Keratinocyte (primary cell): Measurements from ENCODE around the gene TMEM187. TPM values are rescaled to one million over a fixed set of nuclear protein-coding genes. Genes with fewer than 3 reads are reported as not detected.

Source experiments
- DNase-seq: peaks from one replicate; pipeline ENCODE4 v3.0.0-alpha.2; 2011; ENCODE audit warnings: low read depth, missing footprints, low spot score
- FAIRE-seq: peaks from 2 replicates; lab custom pipeline; 2011; peaks lifted over from hg19 to GRCh38; lab: Jason Lieb, UNC
- H2AFZ ChIP-seq: 2 replicates; pipeline ENCODE4 v1.6.0; 2012; ENCODE audit warnings: low read length, control low read depth, inconsistent platforms; ENCODE audit not compliant: control insufficient read depth
- H3K27ac ChIP-seq: 2 replicates; pipeline ENCODE4 v1.5.1; 2011; ENCODE audit warnings: low read length; ENCODE audit not compliant: control insufficient read depth, insufficient read depth
- H3K27me3 ChIP-seq: 3 replicates; pipeline ENCODE4 v1.6.0; 2011; ENCODE audit warnings: low read length; ENCODE audit not compliant: control insufficient read depth, insufficient read depth; ENCODE audit errors: extremely low read depth
- H3K36me3 ChIP-seq, 2 experiments: 2 replicates in 1 of 2; 3 replicates in 1 of 2; pipeline ENCODE4 v1.5.1; 2011; ENCODE audit warnings: low read length in 2 of 2, mild to moderate bottlenecking in 1 of 2; ENCODE audit not compliant: control insufficient read depth in 2 of 2, insufficient read depth in 2 of 2; ENCODE audit errors: extremely low read depth in 1 of 2
- H3K4me1 ChIP-seq: 3 replicates; pipeline ENCODE4 v1.5.1; 2011; ENCODE audit warnings: low read length; ENCODE audit not compliant: control insufficient read depth, insufficient read depth; ENCODE audit errors: extremely low read depth
- H3K4me2 ChIP-seq: 3 replicates; pipeline ENCODE4 v1.6.0; 2011; ENCODE audit warnings: low read depth, low read length; ENCODE audit not compliant: control insufficient read depth, insufficient read depth; ENCODE audit errors: extremely low read depth
- H3K4me3 ChIP-seq, 3 experiments: fragments of 200-600 bp in 1 of 3; sonication (generic) in 1 of 3; 2 replicates in 2 of 3; 3 replicates in 1 of 3; pipeline ENCODE4 v1.5.1; 2011 to 2016; ENCODE audit warnings: low read length in 3 of 3, mild to moderate bottlenecking in 3 of 3, control low read depth in 2 of 3, inconsistent platforms in 1 of 3, low read depth in 1 of 3, mixed read lengths in 1 of 3, mixed run types in 1 of 3, moderate library complexity in 1 of 3; ENCODE audit not compliant: control insufficient read depth in 2 of 3, insufficient read depth in 2 of 3; ENCODE audit errors: extremely low read depth in 1 of 3
- H3K79me2 ChIP-seq: 2 replicates; pipeline ENCODE4 v1.6.0; 2012; ENCODE audit warnings: low read length; ENCODE audit not compliant: control insufficient read depth, insufficient read depth
- H3K9ac ChIP-seq: 3 replicates; pipeline ENCODE4 v1.6.0; 2011; ENCODE audit warnings: low read length; ENCODE audit not compliant: control insufficient read depth, insufficient read depth; ENCODE audit errors: extremely low read depth
- H3K9me1 ChIP-seq: 3 replicates; pipeline ENCODE4 v1.6.0; 2011; ENCODE audit warnings: low read length; ENCODE audit not compliant: control insufficient read depth, insufficient read depth; ENCODE audit errors: extremely low read depth
- H3K9me3 ChIP-seq: 2 replicates; pipeline ENCODE4 v1.5.1; 2012; ENCODE audit warnings: low read depth, low read length; ENCODE audit not compliant: control insufficient read depth
- H4K20me1 ChIP-seq: 3 replicates; pipeline ENCODE4 v1.6.0; 2011; ENCODE audit warnings: low read length; ENCODE audit not compliant: control insufficient read depth, insufficient read depth; ENCODE audit errors: extremely low read depth
- CTCF ChIP-seq, 3 experiments: IDR thresholded peaks in 1 of 3; conservative IDR thresholded peaks in 1 of 3; optimal IDR thresholded peaks in 1 of 3; 2 replicates in 2 of 3; 3 replicates in 1 of 3; pipeline versions ENCODE3 to v1.5.1; 2011; ENCODE audit warnings: low read length in 3 of 3, mild to moderate bottlenecking in 3 of 3, moderate library complexity in 2 of 3, control low read depth in 1 of 3, inconsistent platforms in 1 of 3; ENCODE audit not compliant: insufficient read depth in 2 of 3; ENCODE audit errors: extremely low read depth in 1 of 3
- EZH2 ChIP-seq: IDR thresholded peaks from one replicate; pipeline ENCODE4 v1.6.1; 2012; ENCODE audit warnings: inconsistent platforms, mild to moderate bottlenecking, low read length, moderate library complexity
- dilution Hi-C: fragments of 300-500 bp; cut with MboI; formaldehyde crosslinking; loops from one replicate; pipeline ENCODE4 v1.7.0; 2020; ENCODE audit warnings: low sequenced_read_pairs; ENCODE audit not compliant: extremely low pct_ligation_motif_present
- polyA plus RNA-seq, 5 experiments: library from polyadenylated mRNA; depleted of rRNA in 3 of 5; stranded (reverse) in 3 of 5; stranded (forward) in 1 of 5; unstranded in 1 of 5; fragments of >200 nt; gene quantifications; 1 replicate in 1 of 5; 2 replicates in 3 of 5; 3 replicates in 1 of 5; pipeline versions ENCODE4 v1.2.1 to v1.2.3, GENCODE V29; 2011 to 2012; ENCODE audit warnings: missing spikeins in 2 of 5, low read depth in 1 of 5, low replicate concordance in 1 of 5

Gene TMEM187
- polyA plus RNA-seq, 1 donor (not counting 4 experiments of a cell fraction or from before 2014, with no cell fraction given), result 6.6 TPM

- Histone ChIP-seq H3K4me3 (no peak overlapping the region), H3K4me2 (no peak overlapping the region), H3K9me3 (no peaks in the 10 kb centered on the region), H3K27me3 (peaks cover 3% of the 10 kb centered on the region), H2AFZ (no peak overlapping the region), H3K4me1 (peaks cover 4% of the 10 kb centered on the region), H3K79me2 (no peaks in the 10 kb centered on the region), H3K27ac (no peak overlapping the region), H4K20me1 (no peaks in the 10 kb centered on the region), H3K9me1 (no peaks in the 10 kb centered on the region), H3K9ac (no peak overlapping the region), H3K36me3 (no peaks in the 10 kb centered on the region)
- FAIRE-seq, result no peak
- no peak for DNase-seq
- TF ChIP-seq CTCF (optimal IDR thresholded peaks at IDR 0.05 in 1 of 3, IDR thresholded peaks at IDR 0.05 in 1 of 3, conservative IDR thresholded peaks at IDR 0.05 in 1 of 3; ENCODE audit: extremely low read depth in 1 of 3, insufficient read depth in 2 of 3, low read length in 3 of 3) (no peak), EZH2 (no peak)
- dilution Hi-C loops, result no loop called here
Measured at GRCh38 chrX:153981231-153981630, 8.7 kb downstream of the TMEM187 start.

DNA sequence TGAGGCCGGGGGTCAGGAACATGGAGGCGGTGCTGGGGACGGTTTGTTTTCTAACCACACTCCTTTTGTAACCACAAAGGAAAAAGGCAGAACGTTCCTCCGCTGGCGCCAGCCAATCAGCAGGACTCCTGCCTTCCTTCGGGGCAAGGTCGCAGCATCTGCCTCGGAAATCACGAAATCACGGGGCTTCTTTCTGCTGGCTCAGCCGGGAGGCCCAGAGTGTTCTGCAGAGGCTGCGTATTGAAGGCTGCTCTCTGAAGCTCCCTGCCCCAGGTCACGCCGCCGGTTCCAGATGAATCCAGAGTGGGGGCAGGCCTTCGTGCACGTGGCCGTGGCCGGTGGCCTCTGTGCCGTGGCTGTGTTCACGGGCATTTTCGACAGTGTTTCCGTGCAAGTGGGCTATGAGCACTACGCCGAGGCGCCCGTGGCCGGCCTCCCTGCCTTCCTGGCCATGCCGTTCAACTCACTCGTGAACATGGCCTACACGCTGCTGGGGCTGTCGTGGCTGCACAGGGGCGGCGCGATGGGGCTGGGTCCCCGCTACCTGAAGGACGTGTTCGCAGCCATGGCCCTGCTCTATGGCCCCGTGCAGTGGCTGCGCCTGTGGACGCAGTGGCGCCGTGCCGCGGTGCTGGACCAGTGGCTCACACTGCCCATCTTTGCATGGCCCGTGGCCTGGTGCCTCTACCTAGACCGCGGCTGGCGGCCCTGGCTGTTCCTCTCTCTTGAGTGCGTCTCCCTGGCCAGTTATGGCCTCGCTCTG, 9.4 kb downstream of the TMEM187 start:
- H3K79me2 ChIP-seq, result no peaks in the 10 kb centered on the region
- H3K27me3 ChIP-seq, result peaks cover 3% of the 10 kb centered on the region
- no peak for DNase-seq
- no peak overlapping the region for H3K4me3 ChIP-seq
- no peaks in the 10 kb centered on the region for H3K36me3 ChIP-seq
- no peak overlapping the region for H3K27ac ChIP-seq
- H3K9ac ChIP-seq, result no peak overlapping the region
- H3K4me1 ChIP-seq, result peaks cover 4% of the 10 kb centered on the region
- dilution Hi-C loops, result no loop called here
- no peak for FAIRE-seq
- H4K20me1 ChIP-seq, result no peaks in the 10 kb centered on the region
- H2AFZ ChIP-seq, result no peak overlapping the region
- no peaks in the 10 kb centered on the region for H3K9me1 ChIP-seq
- H3K9me3 ChIP-seq, result no peaks in the 10 kb centered on the region
- no peak overlapping the region for H3K4me2 ChIP-seq
- TF ChIP-seq CTCF (optimal IDR thresholded peaks at IDR 0.05 in 1 of 3, IDR thresholded peaks at IDR 0.05 in 1 of 3, conservative IDR thresholded peaks at IDR 0.05 in 1 of 3; ENCODE audit: extremely low read depth in 1 of 3, insufficient read depth in 2 of 3, low read length in 3 of 3), result no peak
- TF ChIP-seq EZH2, result no peak
